Measurements from ENCODE around the gene PRSS57.

GRCh38 chr19:676339-677105, 18.7 kb downstream of the PRSS57 start, which contains the start of gene FSTL3:
- TF ChIP-seq CTCF (IDR thresholded peaks at IDR 0.05) = no peak
- TF ChIP-seq POLR2A (IDR thresholded peaks at IDR 0.05) = peak; percentile 11 to 61
